ENCODE data around the gene SDC3.
A peak's percentile ranks its signal among the peaks of the same experiment; 100 is the strongest.

The SDC3 gene

GRCh38 chr1:30927448-30927847, 18.9 kb upstream of the SDC3 start:
- Histone ChIP-seq H3K4me1 (ENCODE audit: control insufficient read depth, insufficient read depth, low read length) (no peaks in the 10 kb centered on the region), H3K9me3 (replicated peaks; ENCODE audit: low read length) (no peaks in the 10 kb centered on the region), H3K4me3 (ENCODE audit: low read length) (no peak overlapping the region), H3K9ac (ENCODE audit: low read depth, low read length) (no peak overlapping the region), H3K27me3 (ENCODE audit: control insufficient read depth, insufficient read depth, low read length) (no peaks in the 10 kb centered on the region), H3K36me3 (ENCODE audit: insufficient read depth, low read length) (peaks cover 9% of the 10 kb centered on the region), H3K4me2 (ENCODE audit: low read length) (no peak overlapping the region)

- H3K4me1 ChIP-seq (ENCODE audit: control insufficient read depth, insufficient read depth, low read length): peaks cover 12% of the 10 kb centered on the region
Measured at GRCh38 chr1:30923597-30923996, 15.0 kb upstream of the SDC3 start.

GRCh38 chr1:30920827-30921226, 12.3 kb upstream of the SDC3 start:
- no peak overlapping the region for H3K9ac ChIP-seq (ENCODE audit: low read depth, low read length)
- no peaks in the 10 kb centered on the region for H3K27me3 ChIP-seq (ENCODE audit: control insufficient read depth, insufficient read depth, low read length)
- no peaks in the 10 kb centered on the region for H3K9me3 ChIP-seq (replicated peaks; ENCODE audit: low read length)
- no peak overlapping the region for H3K4me3 ChIP-seq (ENCODE audit: low read length)
- no peak overlapping the region for H3K4me2 ChIP-seq (ENCODE audit: low read length)
- H3K36me3 ChIP-seq (ENCODE audit: insufficient read depth, low read length): no peaks in the 10 kb centered on the region
- H3K4me1 ChIP-seq (ENCODE audit: control insufficient read depth, insufficient read depth, low read length): peaks cover 12% of the 10 kb centered on the region

More at GRCh38 chr1:30923597-30923996, 15.0 kb upstream of the SDC3 start:
- Histone ChIP-seq H3K27me3 (ENCODE audit: control insufficient read depth, insufficient read depth, low read length) (no peaks in the 10 kb centered on the region), H3K36me3 (ENCODE audit: insufficient read depth, low read length) (no peaks in the 10 kb centered on the region), H3K4me3 (ENCODE audit: low read length) (no peak overlapping the region), H3K9me3 (replicated peaks; ENCODE audit: low read length) (no peaks in the 10 kb centered on the region), H3K9ac (ENCODE audit: low read depth, low read length) (no peak overlapping the region), H3K4me2 (ENCODE audit: low read length) (no peak overlapping the region)

GRCh38 chr1:30919025-30919881, 10.7 kb upstream of the SDC3 start:
- no peaks in the 10 kb centered on the region for H3K9me3 ChIP-seq (replicated peaks; ENCODE audit: low read length)
- H3K4me3 ChIP-seq (ENCODE audit: low read length): no peak overlapping the region
- H3K9ac ChIP-seq (ENCODE audit: low read depth, low read length): peak overlapping the region; percentile 0
- no peaks in the 10 kb centered on the region for H3K36me3 ChIP-seq (ENCODE audit: insufficient read depth, low read length)
- H3K27me3 ChIP-seq (ENCODE audit: control insufficient read depth, insufficient read depth, low read length): no peaks in the 10 kb centered on the region
- peaks cover 12% of the 10 kb centered on the region for H3K4me1 ChIP-seq (ENCODE audit: control insufficient read depth, insufficient read depth, low read length)
- H3K4me2 ChIP-seq (ENCODE audit: low read length): peak overlapping the region; percentile 53

GRCh38 chr1:30916296-30916695, 7.7 kb upstream of the SDC3 start:
- Histone ChIP-seq H3K9ac (ENCODE audit: low read depth, low read length) (no peak overlapping the region), H3K4me2 (ENCODE audit: low read length) (no peak overlapping the region), H3K4me3 (ENCODE audit: low read length) (no peak overlapping the region), H3K36me3 (ENCODE audit: insufficient read depth, low read length) (no peaks in the 10 kb centered on the region), H3K9me3 (replicated peaks; ENCODE audit: low read length) (no peaks in the 10 kb centered on the region), H3K4me1 (ENCODE audit: control insufficient read depth, insufficient read depth, low read length) (peaks cover 12% of the 10 kb centered on the region), H3K27me3 (ENCODE audit: control insufficient read depth, insufficient read depth, low read length) (no peaks in the 10 kb centered on the region)

GRCh38 chr1:30915491-30916230, 7.1 kb upstream of the SDC3 start:
- Histone ChIP-seq H3K27me3 (ENCODE audit: control insufficient read depth, insufficient read depth, low read length) (no peaks in the 10 kb centered on the region), H3K36me3 (ENCODE audit: insufficient read depth, low read length) (no peaks in the 10 kb centered on the region), H3K4me2 (ENCODE audit: low read length) (no peak overlapping the region), H3K4me1 (ENCODE audit: control insufficient read depth, insufficient read depth, low read length) (peaks cover 18% of the 10 kb centered on the region), H3K4me3 (ENCODE audit: low read length) (no peak overlapping the region), H3K9ac (ENCODE audit: low read depth, low read length) (no peak overlapping the region), H3K9me3 (replicated peaks; ENCODE audit: low read length) (no peaks in the 10 kb centered on the region)

- Histone ChIP-seq H3K27me3 (ENCODE audit: control insufficient read depth, insufficient read depth, low read length) (no peaks in the 10 kb centered on the region), H3K4me1 (ENCODE audit: control insufficient read depth, insufficient read depth, low read length) (peaks cover 24% of the 10 kb centered on the region)
Measured at GRCh38 chr1:30914931-30915330, 6.4 kb upstream of the SDC3 start.

GRCh38 chr1:30914587-30914922, 6.0 kb upstream of the SDC3 start:
- Histone ChIP-seq H3K36me3 (ENCODE audit: insufficient read depth, low read length) (no peaks in the 10 kb centered on the region), H3K9ac (ENCODE audit: low read depth, low read length) (no peak overlapping the region), H3K4me3 (ENCODE audit: low read length) (no peak overlapping the region), H3K4me2 (ENCODE audit: low read length) (no peak overlapping the region), H3K27me3 (ENCODE audit: control insufficient read depth, insufficient read depth, low read length) (no peaks in the 10 kb centered on the region), H3K9me3 (replicated peaks; ENCODE audit: low read length) (no peaks in the 10 kb centered on the region), H3K4me1 (ENCODE audit: control insufficient read depth, insufficient read depth, low read length) (peaks cover 24% of the 10 kb centered on the region)

More at GRCh38 chr1:30914931-30915330, 6.4 kb upstream of the SDC3 start:
- no peaks in the 10 kb centered on the region for H3K9me3 ChIP-seq (replicated peaks; ENCODE audit: low read length)
- no peak overlapping the region for H3K4me3 ChIP-seq (ENCODE audit: low read length)
- no peak overlapping the region for H3K9ac ChIP-seq (ENCODE audit: low read depth, low read length)
- no peaks in the 10 kb centered on the region for H3K36me3 ChIP-seq (ENCODE audit: insufficient read depth, low read length)
- H3K4me2 ChIP-seq (ENCODE audit: low read length): no peak overlapping the region

- no peaks in the 10 kb centered on the region for H3K9me3 ChIP-seq (replicated peaks; ENCODE audit: low read length)
- H3K4me3 ChIP-seq (ENCODE audit: low read length): no peak overlapping the region
- no peak overlapping the region for H3K9ac ChIP-seq (ENCODE audit: low read depth, low read length)
- H3K27me3 ChIP-seq (ENCODE audit: control insufficient read depth, insufficient read depth, low read length): no peaks in the 10 kb centered on the region
- H3K4me2 ChIP-seq (ENCODE audit: low read length): no peak overlapping the region
- H3K36me3 ChIP-seq (ENCODE audit: insufficient read depth, low read length): no peaks in the 10 kb centered on the region
- peaks cover 23% of the 10 kb centered on the region for H3K4me1 ChIP-seq (ENCODE audit: control insufficient read depth, insufficient read depth, low read length)
Measured at GRCh38 chr1:30912913-30913652, 4.5 kb upstream of the SDC3 start.

GRCh38 chr1:30912224-30912623, 3.7 kb upstream of the SDC3 start:
- no peak overlapping the region for H3K4me3 ChIP-seq (ENCODE audit: low read length)
- no peaks in the 10 kb centered on the region for H3K36me3 ChIP-seq (ENCODE audit: insufficient read depth, low read length)
- H3K9me3 ChIP-seq (replicated peaks; ENCODE audit: low read length): no peaks in the 10 kb centered on the region
- H3K4me2 ChIP-seq (ENCODE audit: low read length): no peak overlapping the region
- H3K9ac ChIP-seq (ENCODE audit: low read depth, low read length): no peak overlapping the region
- H3K27me3 ChIP-seq (ENCODE audit: control insufficient read depth, insufficient read depth, low read length): no peaks in the 10 kb centered on the region
- H3K4me1 ChIP-seq (ENCODE audit: control insufficient read depth, insufficient read depth, low read length): peaks cover 30% of the 10 kb centered on the region

Data from skeletal muscle satellite cell (primary cell).